Measurements from ENCODE around the gene ZNF205.

Gene ZNF205

GRCh38 chr16:3086596-3087242, 25.7 kb upstream of the ZNF205 start:
- H3K4me3 ChIP-seq (replicated peaks; ENCODE audit: low read depth, low read length), result no peak overlapping the region
- no peak for DNase-seq (ENCODE audit: extremely low read depth, low read depth)
- no peak for TF ChIP-seq CTCF (IDR thresholded peaks at IDR 0.05; ENCODE audit: low read depth, low read length, missing control alignments)

GRCh38 chr16:3087243-3088235, 24.8 kb upstream of the ZNF205 start:
- no peak for DNase-seq (ENCODE audit: extremely low read depth, low read depth)
- TF ChIP-seq CTCF (IDR thresholded peaks at IDR 0.05; ENCODE audit: low read depth, low read length, missing control alignments), result no peak
- no peak overlapping the region for H3K4me3 ChIP-seq (replicated peaks; ENCODE audit: low read depth, low read length)

GRCh38 chr16:3088450-3088849, 23.9 kb upstream of the ZNF205 start:
- no peak for TF ChIP-seq CTCF (IDR thresholded peaks at IDR 0.05; ENCODE audit: low read depth, low read length, missing control alignments)
- H3K4me3 ChIP-seq (replicated peaks; ENCODE audit: low read depth, low read length), result no peak overlapping the region
- no peak for DNase-seq (ENCODE audit: extremely low read depth, low read depth)

GRCh38 chr16:3088925-3089716, 23.3 kb upstream of the ZNF205 start:
- DNase-seq (ENCODE audit: extremely low read depth, low read depth), result no peak
- H3K4me3 ChIP-seq (replicated peaks; ENCODE audit: low read depth, low read length), result no peak overlapping the region
- no peak for TF ChIP-seq CTCF (IDR thresholded peaks at IDR 0.05; ENCODE audit: low read depth, low read length, missing control alignments)

- no peak for TF ChIP-seq CTCF (IDR thresholded peaks at IDR 0.05; ENCODE audit: low read depth, low read length, missing control alignments)
- no peak overlapping the region for H3K4me3 ChIP-seq (replicated peaks; ENCODE audit: low read depth, low read length)
- no peak for DNase-seq (ENCODE audit: extremely low read depth, low read depth)
These were observed 22.4 kb upstream of the ZNF205 start for GRCh38 chr16:3089717-3090592.

GRCh38 chr16:3091551-3091950, 20.8 kb upstream of the ZNF205 start:
- DNase-seq (ENCODE audit: extremely low read depth, low read depth), result no peak
- H3K4me3 ChIP-seq (replicated peaks; ENCODE audit: low read depth, low read length), result no peak overlapping the region
- TF ChIP-seq CTCF (IDR thresholded peaks at IDR 0.05; ENCODE audit: low read depth, low read length, missing control alignments), result no peak

Measured in HFF-Myc (cell line).